ENCODE data around the gene DPPA5. TPM values are rescaled to one million over a fixed set of nuclear protein-coding genes. Genes with fewer than 3 reads are reported as not detected.

The DPPA5 gene
- total RNA-seq, 1 experiment from 2014 or later, result not detected

- ChIA-PET RAD21 (ENCODE audit: low non-redundant PET in 1 of 2, low total read pairs in 2 of 2, uncharacterized antibody in 2 of 2, unreplicated experiment in 2 of 2) (no interaction called here), CTCF (no interaction called here), POLR2A (no interaction called here)
- H3K27ac ChIP-seq (ENCODE audit: low read depth, low read length), result no peak overlapping the region
- intact Hi-C loops (cut with micrococcal nuclease), result no loop called here
- H4K20me1 ChIP-seq (ENCODE audit: insufficient read depth), result no peaks in the 10 kb centered on the region
- no peak for ATAC-seq
- H3K36me3 ChIP-seq (ENCODE audit: control insufficient read depth in 1 of 2, insufficient read depth in 2 of 2, low read length in 2 of 2), result no peaks in the 10 kb centered on the region
- H3K9ac ChIP-seq (ENCODE audit: low read length), result no peak overlapping the region
- H2AFZ ChIP-seq (ENCODE audit: low read depth, low read length, poor library complexity, severe bottlenecking), result no peak overlapping the region
- H3K79me2 ChIP-seq (ENCODE audit: insufficient read depth, low read length), result no peaks in the 10 kb centered on the region
- H3K27me3 ChIP-seq (ENCODE audit: insufficient read depth, low read length), result no peaks in the 10 kb centered on the region
- H3K4me2 ChIP-seq (ENCODE audit: low read length), result no peak overlapping the region
- H3K9me3 ChIP-seq (ENCODE audit: control insufficient read depth in 1 of 2, insufficient read depth in 1 of 2, low read depth in 1 of 2, low read length in 2 of 2), result no peaks in the 10 kb centered on the region
- no peaks in the 10 kb centered on the region for H3K9me2 ChIP-seq (ENCODE audit: insufficient read depth)
- TF ChIP-seq FOSL1 (IDR thresholded peaks at IDR 0.05; ENCODE audit: low read depth), result no peak
- TF ChIP-seq RAD21 (IDR thresholded peaks at IDR 0.05; ENCODE audit: low read depth), result no peak
- no peak for TF ChIP-seq SP1 (IDR thresholded peaks at IDR 0.05; ENCODE audit: low read depth)
- TF ChIP-seq EZH2phosphoT487 (IDR thresholded peaks at IDR 0.05; ENCODE audit: borderline replicate concordance), result no peak
- no peak for TF ChIP-seq TCF7L2 (IDR thresholded peaks at IDR 0.05; ENCODE audit: borderline replicate concordance, extremely low read depth, insufficient read depth, insufficient read length)
- TF ChIP-seq CEBPB (IDR thresholded peaks at IDR 0.05; ENCODE audit: low read depth), result no peak
- no peak for TF ChIP-seq POLR2A (IDR thresholded peaks at IDR 0.05; ENCODE audit: borderline replicate concordance, extremely low read depth, insufficient read depth, insufficient read length)
- TF ChIP-seq ZNF274 (IDR thresholded peaks at IDR 0.05; ENCODE audit: low read depth, low read length), result no peak
- TF ChIP-seq, protein P1, sequence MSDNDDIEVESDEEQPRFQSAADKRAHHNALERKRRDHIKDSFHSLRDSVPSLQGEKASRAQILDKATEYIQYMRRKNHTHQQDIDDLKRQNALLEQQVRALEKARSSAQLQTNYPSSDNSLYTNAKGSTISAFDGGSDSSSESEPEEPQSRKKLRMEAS (IDR thresholded peaks at IDR 0.05), result no peak
- no peak for TF ChIP-seq EZH2 (IDR thresholded peaks at IDR 0.05)
- no peak for TF ChIP-seq ATF3 (IDR thresholded peaks at IDR 0.05)
- no peak for TF ChIP-seq ELF1 (IDR thresholded peaks at IDR 0.05; ENCODE audit: borderline replicate concordance, low read depth)
- no peak for TF ChIP-seq SIN3A (IDR thresholded peaks at IDR 0.05; ENCODE audit: low read depth)
- TF ChIP-seq, protein P2, sequence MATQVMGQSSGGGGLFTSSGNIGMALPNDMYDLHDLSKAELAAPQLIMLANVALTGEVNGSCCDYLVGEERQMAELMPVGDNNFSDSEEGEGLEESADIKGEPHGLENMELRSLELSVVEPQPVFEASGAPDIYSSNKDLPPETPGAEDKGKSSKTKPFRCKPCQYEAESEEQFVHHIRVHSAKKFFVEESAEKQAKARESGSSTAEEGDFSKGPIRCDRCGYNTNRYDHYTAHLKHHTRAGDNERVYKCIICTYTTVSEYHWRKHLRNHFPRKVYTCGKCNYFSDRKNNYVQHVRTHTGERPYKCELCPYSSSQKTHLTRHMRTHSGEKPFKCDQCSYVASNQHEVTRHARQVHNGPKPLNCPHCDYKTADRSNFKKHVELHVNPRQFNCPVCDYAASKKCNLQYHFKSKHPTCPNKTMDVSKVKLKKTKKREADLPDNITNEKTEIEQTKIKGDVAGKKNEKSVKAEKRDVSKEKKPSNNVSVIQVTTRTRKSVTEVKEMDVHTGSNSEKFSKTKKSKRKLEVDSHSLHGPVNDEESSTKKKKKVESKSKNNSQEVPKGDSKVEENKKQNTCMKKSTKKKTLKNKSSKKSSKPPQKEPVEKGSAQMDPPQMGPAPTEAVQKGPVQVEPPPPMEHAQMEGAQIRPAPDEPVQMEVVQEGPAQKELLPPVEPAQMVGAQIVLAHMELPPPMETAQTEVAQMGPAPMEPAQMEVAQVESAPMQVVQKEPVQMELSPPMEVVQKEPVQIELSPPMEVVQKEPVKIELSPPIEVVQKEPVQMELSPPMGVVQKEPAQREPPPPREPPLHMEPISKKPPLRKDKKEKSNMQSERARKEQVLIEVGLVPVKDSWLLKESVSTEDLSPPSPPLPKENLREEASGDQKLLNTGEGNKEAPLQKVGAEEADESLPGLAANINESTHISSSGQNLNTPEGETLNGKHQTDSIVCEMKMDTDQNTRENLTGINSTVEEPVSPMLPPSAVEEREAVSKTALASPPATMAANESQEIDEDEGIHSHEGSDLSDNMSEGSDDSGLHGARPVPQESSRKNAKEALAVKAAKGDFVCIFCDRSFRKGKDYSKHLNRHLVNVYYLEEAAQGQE (IDR thresholded peaks at IDR 0.05; ENCODE audit: low read depth), result no peak
- DNase-seq (ENCODE audit: low read depth, low spot score), result no peak
- no peaks in the 10 kb centered on the region for H3K4me1 ChIP-seq (ENCODE audit: control insufficient read depth in 1 of 2, insufficient read depth in 2 of 2, low read length in 2 of 2)
- no peak overlapping the region for H3K4me3 ChIP-seq (replicated peaks in 1 of 2; ENCODE audit: low read depth in 1 of 2, low read length in 2 of 2)
- BruUV-seq (replicated peaks), result no TSS peak
These were observed 13.8 kb upstream of the DPPA5 start for GRCh38 chr6:73367761-73368355.

Data from HCT116 (cell line).